ENCODE measurements around the gene CTTN. TPM values are rescaled to one million over a fixed set of nuclear protein-coding genes. Genes with fewer than 3 reads are reported as not detected.

The CTTN gene
- total and polyA plus RNA-seq, 2 of the 13 experiments (the other 11 are each of a cell fraction or from before 2014, with no cell fraction given) = 84.4 to 114 TPM

DNA sequence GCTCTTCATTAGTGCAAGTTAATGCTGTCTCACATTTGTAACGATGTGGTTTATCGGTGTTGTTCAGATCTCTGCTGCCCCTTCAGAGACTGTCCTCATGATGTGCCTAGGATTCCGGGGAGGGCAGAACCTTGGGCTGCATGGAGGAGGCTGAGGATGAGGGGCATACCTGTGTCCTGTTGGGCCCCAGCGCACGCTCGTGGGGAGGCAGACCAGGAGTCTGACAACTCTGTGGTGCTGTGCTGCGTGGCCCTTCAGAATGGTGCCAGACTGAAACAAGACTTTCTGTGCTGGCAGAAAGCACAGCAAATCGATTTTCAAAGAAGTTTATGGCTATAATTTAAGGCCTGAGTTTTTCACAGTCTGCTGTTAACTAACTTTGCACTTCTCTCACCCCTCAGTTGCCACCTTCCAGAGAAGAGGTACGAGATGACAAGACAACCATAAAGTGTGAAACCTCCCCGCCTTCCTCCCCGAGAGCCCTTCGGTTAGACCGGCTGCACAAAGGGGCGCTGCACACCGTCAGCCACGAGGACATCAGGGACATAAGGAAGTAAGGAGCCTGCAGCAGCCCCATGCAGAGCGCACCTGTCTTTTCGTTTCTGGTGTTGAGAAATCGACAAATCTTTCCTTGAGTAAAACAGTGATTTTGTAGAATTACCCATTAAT is 44.3 kb upstream of the CTTN start:
- no TSS peak for BruUV-seq (replicated peaks)
- intact Hi-C loops (cut with micrococcal nuclease; ENCODE audit: unreplicated experiment) = no loop called here
- no peak overlapping the region for H3K27ac ChIP-seq (ENCODE audit: extremely low read length, insufficient read depth, low read length)
- H3K4me2 ChIP-seq (ENCODE audit: low read depth, low read length) = no peak overlapping the region
- no peak for ATAC-seq
- TF ChIP-seq XRCC5 (optimal IDR thresholded peaks at IDR 0.05; ENCODE audit: low read length) (no peak), GATAD2A (CRISPR knock-in tag; IDR thresholded peaks at IDR 0.05) (no peak), ZNF674 (CRISPR knock-in tag; IDR thresholded peaks at IDR 0.05; ENCODE audit: low read depth) (no peak), ZNF24 (IDR thresholded peaks at IDR 0.05) (no peak), MAZ (IDR thresholded peaks at IDR 0.05; ENCODE audit: borderline replicate concordance, low read depth, low read length) (no peak), MAZ (CRISPR knock-in tag; IDR thresholded peaks at IDR 0.05; ENCODE audit: low read depth) (no peak), ZNF235 (CRISPR knock-in tag; IDR thresholded peaks at IDR 0.05; ENCODE audit: borderline replicate concordance) (no peak), ZNF652 (CRISPR knock-in tag; IDR thresholded peaks at IDR 0.05; ENCODE audit: borderline replicate concordance, low read depth) (no peak), MIER3 (CRISPR knock-in tag; IDR thresholded peaks at IDR 0.05; ENCODE audit: borderline replicate concordance) (no peak), ZFYVE20 (CRISPR knock-in tag; IDR thresholded peaks at IDR 0.05; ENCODE audit: borderline replicate concordance, low read depth) (no peak)
- TF ChIP-seq, protein P1, sequence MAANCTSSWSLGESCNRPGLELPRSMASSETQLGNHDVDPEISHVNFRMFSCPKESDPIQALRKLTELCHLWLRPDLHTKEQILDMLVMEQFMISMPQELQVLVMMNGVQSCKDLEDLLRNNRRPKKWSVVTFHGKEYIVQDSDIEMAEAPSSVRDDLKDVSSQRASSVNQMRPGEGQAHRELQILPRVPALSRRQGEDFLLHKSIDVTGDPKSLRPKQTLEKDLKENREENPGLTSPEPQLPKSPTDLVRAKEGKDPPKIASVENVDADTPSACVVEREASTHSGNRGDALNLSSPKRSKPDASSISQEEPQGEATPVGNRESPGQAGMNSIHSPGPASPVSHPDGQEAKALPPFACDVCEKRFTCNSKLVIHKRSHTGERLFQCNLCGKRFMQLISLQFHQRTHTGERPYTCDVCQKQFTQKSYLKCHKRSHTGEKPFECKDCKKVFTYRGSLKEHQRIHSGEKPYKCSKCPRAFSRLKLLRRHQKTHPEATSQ (CRISPR knock-in tag; IDR thresholded peaks at IDR 0.05; ENCODE audit: borderline replicate concordance) = no peak
- no peak overlapping the region for H3K9ac ChIP-seq (ENCODE audit: insufficient read depth, low read depth, low read length)
- H2AFZ ChIP-seq (ENCODE audit: low read length) = no peak overlapping the region
- no peaks in the 10 kb centered on the region for H4K20me1 ChIP-seq (ENCODE audit: insufficient read depth, low read length)
- DNase-seq (ENCODE audit: low spot score) = no peak
- H3K36me3 ChIP-seq (replicated peaks in 1 of 2; ENCODE audit: control insufficient read depth in 1 of 2, insufficient read depth in 2 of 2, low read length in 2 of 2) = peaks cover 25 to 74% of the 10 kb centered on the region in 2 experiments; a peak in 4 of 5 replicates
- POLR2A ChIA-PET = no interaction called here
- no peaks in the 10 kb centered on the region for H3K27me3 ChIP-seq (ENCODE audit: control insufficient read depth in 1 of 2, insufficient read depth in 2 of 2, low read length in 2 of 2)
- H3K9me3 ChIP-seq (ENCODE audit: low read length) = no peaks in the 10 kb centered on the region
- no peak overlapping the region for H3K4me3 ChIP-seq (replicated peaks in 1 of 3; ENCODE audit: insufficient read depth in 1 of 3, low read depth in 2 of 3, low read length in 3 of 3)
- in situ Hi-C loops (cut with HindIII; ENCODE audit: extremely low pct_ligation_motif_present, low pct_unique_long_range_greater_than_20kb) = no loop called here
- WGBS (ENCODE audit: low lambda C conversion rate) = 94% methylated on average over 19 of the region's 19 CpGs
- H3K4me1 ChIP-seq (ENCODE audit: insufficient read depth, low read length) = no peaks in the 10 kb centered on the region
- no peaks in the 10 kb centered on the region for H3K79me2 ChIP-seq (ENCODE audit: insufficient read depth, low read length)
- FAIRE-seq = no peak
- CTCF ChIA-PET (ENCODE audit: low intra/inter-chr PET ratio, low total read pairs) = no interaction called here

All from HepG2 (cell line).